GM19463 (cell line): ENCODE measurements around the gene SLC22A23.

Source experiments
- ATAC-seq: cut with Tn5 transposase; IDR thresholded peaks from one replicate; pipeline ENCODE4 v1.9.1; 2021; ENCODE audit warnings: mild to moderate bottlenecking, moderate library complexity; ENCODE audit not compliant: unreplicated experiment

Gene SLC22A23

GRCh38 chr6:3322366-3322890, 134.4 kb downstream of the SLC22A23 start:
- no peak for ATAC-seq

- no peak for ATAC-seq
These were observed 135.0 kb downstream of the SLC22A23 start for GRCh38 chr6:3321875-3322274.

- ATAC-seq = no peak
These were observed 135.8 kb downstream of the SLC22A23 start for GRCh38 chr6:3321042-3321441.

- ATAC-seq = no peak
These were observed 136.5 kb downstream of the SLC22A23 start for GRCh38 chr6:3320238-3320811.

- ATAC-seq = no peak
These were observed 137.1 kb downstream of the SLC22A23 start for GRCh38 chr6:3319610-3320200.

- no peak for ATAC-seq
These were observed 137.9 kb downstream of the SLC22A23 start for GRCh38 chr6:3318821-3319540.

GRCh38 chr6:3318226-3318625, 138.6 kb downstream of the SLC22A23 start:
- ATAC-seq = no peak

GRCh38 chr6:3317741-3318211, 139.1 kb downstream of the SLC22A23 start:
- ATAC-seq = no peak

GRCh38 chr6:3316818-3317217, 140.0 kb downstream of the SLC22A23 start:
- ATAC-seq = no peak

GRCh38 chr6:3316331-3316730, 140.5 kb downstream of the SLC22A23 start:
- no peak for ATAC-seq

GRCh38 chr6:3315841-3316240, 141.0 kb downstream of the SLC22A23 start:
- ATAC-seq = no peak

GRCh38 chr6:3314621-3315467, 142.0 kb downstream of the SLC22A23 start:
- no peak for ATAC-seq

GRCh38 chr6:3314176-3314575, 142.7 kb downstream of the SLC22A23 start:
- ATAC-seq = no peak

- ATAC-seq = no peak
These were observed 144.1 kb downstream of the SLC22A23 start for GRCh38 chr6:3312604-3313231.

GRCh38 chr6:3311826-3312225, 145.0 kb downstream of the SLC22A23 start:
- no peak for ATAC-seq

GRCh38 chr6:3310703-3311102, 146.1 kb downstream of the SLC22A23 start:
- ATAC-seq = no peak

GRCh38 chr6:3310051-3310448, 146.8 kb downstream of the SLC22A23 start:
- ATAC-seq = no peak

GRCh38 chr6:3309391-3310050, 147.3 kb downstream of the SLC22A23 start:
- ATAC-seq = no peak

GRCh38 chr6:3308106-3308505, 148.7 kb downstream of the SLC22A23 start:
- no peak for ATAC-seq

GRCh38 chr6:3307436-3307835, 149.4 kb downstream of the SLC22A23 start:
- ATAC-seq = no peak
